LNCaP clone FGC (cell line): Measurements from ENCODE around the gene P2RX1.
"Not testable (repeated sequence)": the region's sequence is repeated elsewhere in the genome, so short reads cannot be mapped to it uniquely, and the experiment has no call there.

Source experiments
- DNase-seq: peaks from one replicate; pipeline ENCODE4 v3.0.0-alpha.2; 2011; ENCODE audit warnings: low read depth
- H3K4me3 ChIP-seq: 2 replicates; pipeline ENCODE4 v1.5.1; 2011; ENCODE audit warnings: mild to moderate bottlenecking, low read depth, low read length, control low read depth
- CTCF ChIP-seq: IDR thresholded peaks from 2 replicates; pipeline ENCODE4 v1.5.1; 2012; ENCODE audit warnings: mild to moderate bottlenecking; ENCODE audit not compliant: control insufficient read depth, insufficient read depth; ENCODE audit errors: extremely low read depth

The P2RX1 gene

GRCh38 chr17:3860939-3861700, 55.1 kb downstream of the P2RX1 start:
- no peak overlapping the region for H3K4me3 ChIP-seq
- no peak for TF ChIP-seq CTCF
- DNase-seq = no peak

GRCh38 chr17:3859940-3860339, 56.3 kb downstream of the P2RX1 start:
- H3K4me3 ChIP-seq = no peak overlapping the region
- TF ChIP-seq CTCF = no peak
- DNase-seq = no peak

GRCh38 chr17:3857261-3858105, 58.8 kb downstream of the P2RX1 start:
- no peak overlapping the region for H3K4me3 ChIP-seq
- no peak for TF ChIP-seq CTCF
- DNase-seq = no peak

- DNase-seq, H3K4me3 ChIP-seq: not testable (repeated sequence)
Observed at GRCh38 chr17:3854204-3854603, 62.1 kb downstream of the P2RX1 start.

GRCh38 chr17:3852561-3852960, 63.7 kb downstream of the P2RX1 start:
- no peak for DNase-seq
- no peak for TF ChIP-seq CTCF

GRCh38 chr17:3851461-3852100, 64.7 kb downstream of the P2RX1 start:
- no peak overlapping the region for H3K4me3 ChIP-seq
- TF ChIP-seq CTCF = no peak
- no peak for DNase-seq

More at GRCh38 chr17:3852561-3852960, 63.7 kb downstream of the P2RX1 start:
- no peak overlapping the region for H3K4me3 ChIP-seq

- TF ChIP-seq CTCF = no peak
- no peak overlapping the region for H3K4me3 ChIP-seq
- no peak for DNase-seq
Observed at GRCh38 chr17:3848229-3848835, 67.9 kb downstream of the P2RX1 start.
